PC-9 (cell line): Measurements from ENCODE around the gene BCL2L12.

Experiments used
- EZH2 ChIP-seq: fragments of 200-600 bp; sonication (generic); IDR thresholded peaks from 2 replicates; pipeline ENCODE4 v1.8.0; 2017; ENCODE audit warnings: antibody characterized with exemption, low read depth
- TF ChIP-seq, protein P1 (sequence below): fragments of 200-600 bp; sonication (generic); conservative IDR thresholded peaks from 2 replicates; pipeline ENCODE4 v1.6.1; 2017; ENCODE audit warnings: mixed run types, antibody characterized with exemption, mild to moderate bottlenecking, moderate library complexity

- TF ChIP-seq, protein P1, sequence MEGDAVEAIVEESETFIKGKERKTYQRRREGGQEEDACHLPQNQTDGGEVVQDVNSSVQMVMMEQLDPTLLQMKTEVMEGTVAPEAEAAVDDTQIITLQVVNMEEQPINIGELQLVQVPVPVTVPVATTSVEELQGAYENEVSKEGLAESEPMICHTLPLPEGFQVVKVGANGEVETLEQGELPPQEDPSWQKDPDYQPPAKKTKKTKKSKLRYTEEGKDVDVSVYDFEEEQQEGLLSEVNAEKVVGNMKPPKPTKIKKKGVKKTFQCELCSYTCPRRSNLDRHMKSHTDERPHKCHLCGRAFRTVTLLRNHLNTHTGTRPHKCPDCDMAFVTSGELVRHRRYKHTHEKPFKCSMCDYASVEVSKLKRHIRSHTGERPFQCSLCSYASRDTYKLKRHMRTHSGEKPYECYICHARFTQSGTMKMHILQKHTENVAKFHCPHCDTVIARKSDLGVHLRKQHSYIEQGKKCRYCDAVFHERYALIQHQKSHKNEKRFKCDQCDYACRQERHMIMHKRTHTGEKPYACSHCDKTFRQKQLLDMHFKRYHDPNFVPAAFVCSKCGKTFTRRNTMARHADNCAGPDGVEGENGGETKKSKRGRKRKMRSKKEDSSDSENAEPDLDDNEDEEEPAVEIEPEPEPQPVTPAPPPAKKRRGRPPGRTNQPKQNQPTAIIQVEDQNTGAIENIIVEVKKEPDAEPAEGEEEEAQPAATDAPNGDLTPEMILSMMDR: no peak
- TF ChIP-seq EZH2: no peak
Measured at GRCh38 chr19:49646586-49646985, 19.1 kb upstream of the BCL2L12 start.
